ENCODE measurements around the gene KPNB1. TPM values are rescaled to one million over a fixed set of nuclear protein-coding genes. Genes with fewer than 3 reads are reported as not detected.

KPNB1 gene
- total and polyA plus RNA-seq, 2 of the 4 experiments (the other 2 are of a cell fraction): 206 to 1,082 TPM

- TF ChIP-seq RFX5 (IDR thresholded peaks at IDR 0.05; ENCODE audit: low read depth, low read length) (no peak), NFE2L2 (IDR thresholded peaks at IDR 0.05; ENCODE audit: low read depth, low read length) (no peak), FOS (IDR thresholded peaks at IDR 0.05; ENCODE audit: low read depth, low read length) (no peak), RAD21 (IDR thresholded peaks at IDR 0.05; ENCODE audit: low read length) (no peak), USF2 (IDR thresholded peaks at IDR 0.05; ENCODE audit: low read depth, low read length) (no peak), ELK1 (IDR thresholded peaks at IDR 0.05; ENCODE audit: borderline replicate concordance, low read depth, low read length) (no peak), MAZ (IDR thresholded peaks at IDR 0.05; ENCODE audit: borderline replicate concordance, low read depth, low read length) (no peak), MXI1 (IDR thresholded peaks at IDR 0.05; ENCODE audit: borderline replicate concordance, low read depth, low read length) (no peak), SMC3 (IDR thresholded peaks at IDR 0.05; ENCODE audit: low read depth, low read length) (no peak), MAFK (IDR thresholded peaks at IDR 0.05; ENCODE audit: low read depth, low read length) (no peak), POLR2A (IDR thresholded peaks at IDR 0.05; ENCODE audit: low read depth, low read length) (no peak)
- dilution Hi-C loops (cut with HindIII; ENCODE audit: low sequenced_read_pairs, unreplicated experiment): no loop called here
- Histone ChIP-seq H3K4me2 (ENCODE audit: low read depth, low read length) (no peak overlapping the region), H3K23ac (ENCODE audit: low read depth, low read length) (no peak overlapping the region), H3K4ac (ENCODE audit: low read depth, low read length) (no peak overlapping the region), H4K20me1 (ENCODE audit: insufficient read depth, low read length) (no peaks in the 10 kb centered on the region), H3K9ac (ENCODE audit: low read depth, low read length) (no peak overlapping the region), H4K91ac (ENCODE audit: insufficient read depth, low read depth, low read length) (no peak overlapping the region), H4K8ac (ENCODE audit: low read depth in 2 of 2, low read length in 2 of 2) (no peak overlapping the region), H3K18ac (ENCODE audit: low read depth, low read length) (no peak overlapping the region), H3K36me3 (ENCODE audit: control insufficient read depth, insufficient read depth, low read length) (no peaks in the 10 kb centered on the region), H4K5ac (ENCODE audit: low read depth, low read length) (no peak overlapping the region), H2BK120ac (ENCODE audit: low read depth, low read length) (no peak overlapping the region), H3K4me3 (ENCODE audit: insufficient read depth, low read depth, low read length) (no peak overlapping the region), H2BK20ac (ENCODE audit: low read depth, low read length) (no peak overlapping the region), H2BK5ac (ENCODE audit: low read depth, low read length, poor library complexity, severe bottlenecking) (no peak overlapping the region), H3K79me1 (ENCODE audit: low read depth in 1 of 2, low read length in 2 of 2) (peaks cover 2 to 25% of the 10 kb centered on the region in 2 experiments; a peak in 2 of 4 replicates), H3K14ac (replicated peaks; ENCODE audit: low read depth, low read length) (no peak overlapping the region), H2AK5ac (ENCODE audit: low read depth, low read length) (no peak overlapping the region), H3K9me1 (ENCODE audit: insufficient read depth, low read length) (no peaks in the 10 kb centered on the region), H2AK9ac (replicated peaks; ENCODE audit: low read depth, low read length, poor library complexity) (no peak overlapping the region), H3K27me3 (ENCODE audit: control insufficient read depth, insufficient read depth, low read length) (no peaks in the 10 kb centered on the region), H3K9me3 (ENCODE audit: control insufficient read depth, insufficient read depth, low read length) (no peaks in the 10 kb centered on the region), H2AFZ (replicated peaks; ENCODE audit: low read length, poor library complexity) (no peak overlapping the region), H2BK15ac (ENCODE audit: low read depth, low read length) (no peak overlapping the region), H3K56ac (ENCODE audit: extremely low read depth, insufficient read depth, low read length) (no peak overlapping the region), H3K27ac (ENCODE audit: insufficient read depth, low read length) (no peak overlapping the region), H3K4me1 (ENCODE audit: control insufficient read depth, insufficient read depth, low read length) (no peaks in the 10 kb centered on the region)
- WGBS, 2 experiments (ENCODE audit: extremely low coverage in 2 of 2, insufficient read length in 1 of 2): 100% methylated on average over 1 of the region's 5 CpGs; no CpG with 5 or more reads in 1 of the 2 experiments
- in situ Hi-C loops (cut with MboI; ENCODE audit: low sequenced_read_pairs): no loop called here
- ATAC-seq (ENCODE audit: low read depth): no peak
- no TSS peak for BruUV-seq (replicated peaks)
- no peak for DNase-seq
- POLR2A ChIA-PET (ENCODE audit: unreplicated experiment): no interaction called here
- CTCF ChIA-PET: interaction anchor here (0.7 kb wide), 1 partner anchor 26 kb away, joined by 5 read pairs; no protein-coding TSS in a partner anchor
- intact Hi-C loops (cut with micrococcal nuclease): no loop called here
Observed at GRCh38 chr17:47644324-47644723, 5.4 kb upstream of the KPNB1 start.

Data from IMR-90 (cell line).